Esophagus squamous epithelium (tissue), 4 donors: ENCODE results near the gene SKOR1.

Experiments
- CTCF ChIP-seq, 6 experiments: fragments of 450-650 bp in 4 of 6; fragments of 200-600 bp in 2 of 6; sonication (generic) in 2 of 6; IDR thresholded peaks; one replicate each; pipeline ENCODE4 v1.5.1; 2016 to 2019; ENCODE audit warnings: antibody characterized with exemption in 6 of 6, mild to moderate bottlenecking in 4 of 6, moderate library complexity in 4 of 6
- POLR2A ChIP-seq, 4 donors: fragments of 450-650 bp; IDR thresholded peaks; one replicate each; pipeline ENCODE4 v1.6.1; 2017; ENCODE audit warnings: antibody characterized with exemption in 4 of 4, mild to moderate bottlenecking in 4 of 4, moderate library complexity in 3 of 4

- no peak for TF ChIP-seq CTCF (IDR thresholded peaks at IDR 0.05)
- no peak for TF ChIP-seq POLR2A (IDR thresholded peaks at IDR 0.05)
These were observed 40.5 kb downstream of the SKOR1 start for GRCh38 chr15:67865766-67866165.
